Left lobe of liver (tissue), 2 donors: ENCODE measurements around the gene ABCB1. TPM values are rescaled to one million over a fixed set of nuclear protein-coding genes. Genes with fewer than 3 reads are reported as not detected.
"Not testable (repeated sequence)": the region's sequence is repeated elsewhere in the genome, so short reads cannot be mapped to it uniquely, and the experiment has no call there.

ENCODE experiments used
- ATAC-seq: fragments of 200-7000 bp; cut with Tn5 transposase; one replicate; pipeline ENCODE4 v1.9.1; 2020; ENCODE audit warnings: mild to moderate bottlenecking, moderate library complexity
- DNase-seq: peaks from one replicate; pipeline ENCODE4 v3.0.0-alpha.2; 2020; ENCODE audit warnings: low spot score
- total RNA-seq: library from RNA; stranded (reverse); gene quantifications from one replicate; pipeline ENCODE4 v1.2.1, GENCODE V29; 2021
- donor health status: DM: no; HTN: no; CAD: no; lungs with moderate emphysema.
- donor health status: DM: no; HTN: yes; CAD: no.

Gene ABCB1
- total RNA-seq, 1 donor from 2014 or later: 33.4 TPM

GRCh38 chr7:87474533-87475358 lies 125.9 kb downstream of the ABCB1 start:
- no peak for DNase-seq
- peak; percentile 28 for ATAC-seq

- DNase-seq: no peak
These were observed 126.7 kb downstream of the ABCB1 start for GRCh38 chr7:87473986-87474385.

GRCh38 chr7:87473192-87473591 lies 127.5 kb downstream of the ABCB1 start:
- no peak for DNase-seq
- ATAC-seq: peak; percentile 50

More at GRCh38 chr7:87473986-87474385, 126.7 kb downstream of the ABCB1 start:
- no peak for ATAC-seq

- DNase-seq (no peak), ATAC-seq (no peak)
These were observed 129.2 kb downstream of the ABCB1 start for GRCh38 chr7:87471473-87471872.

- not testable (repeated sequence) for ATAC-seq, DNase-seq
These were observed 131.5 kb downstream of the ABCB1 start for GRCh38 chr7:87469204-87469603.

GRCh38 chr7:87465534-87465880 lies 135.2 kb downstream of the ABCB1 start:
- ATAC-seq, DNase-seq: not testable (repeated sequence)

GRCh38 chr7:87464830-87465533 lies 135.7 kb downstream of the ABCB1 start:
- ATAC-seq: peak; percentile 16
- not testable (repeated sequence) for DNase-seq

- peak; percentile 88 for DNase-seq
These were observed 136.7 kb downstream of the ABCB1 start for GRCh38 chr7:87463982-87464381.

GRCh38 chr7:87460444-87460843 lies 140.2 kb downstream of the ABCB1 start:
- DNase-seq, ATAC-seq: not testable (repeated sequence)

More at GRCh38 chr7:87463982-87464381, 136.7 kb downstream of the ABCB1 start:
- peak; percentile 97 for ATAC-seq

GRCh38 chr7:87459941-87460340 lies 140.7 kb downstream of the ABCB1 start:
- DNase-seq (no peak), ATAC-seq (no peak)

GRCh38 chr7:87458148-87458547 lies 142.5 kb downstream of the ABCB1 start:
- DNase-seq (no peak), ATAC-seq (no peak)

- DNase-seq (no peak), ATAC-seq (peak; percentile 62)
These were observed 144.4 kb downstream of the ABCB1 start for GRCh38 chr7:87456247-87456646.

Other genes starting within 250 kb of the ABCB1 start
- 114 TPM for gene ABCB4, start 125.2 kb downstream of the ABCB1 start, total RNA-seq
- 11.4 TPM for gene RUNDC3B, start 27.5 kb upstream of the ABCB1 start, total RNA-seq